Mononuclear cell (primary cell): ENCODE data around the gene TMEM139. TPM values are rescaled to one million over a fixed set of nuclear protein-coding genes. Genes with fewer than 3 reads are reported as not detected.
A peak's percentile ranks its signal among the peaks of the same experiment; 100 is the strongest.
"Not testable (repeated sequence)": the region's sequence is repeated elsewhere in the genome, so short reads cannot be mapped to it uniquely, and the experiment has no call there.

Experiments
- H3K27me3 ChIP-seq: 2 replicates; pipeline ENCODE4 v1.6.0; 2011; ENCODE audit warnings: low read length, control low read depth; ENCODE audit not compliant: insufficient read depth
- H3K4me1 ChIP-seq: 2 replicates; pipeline ENCODE4 v1.5.1; 2011; ENCODE audit warnings: mild to moderate bottlenecking, low read length, control low read depth; ENCODE audit not compliant: insufficient read depth
- H3K4me3 ChIP-seq: 2 replicates; pipeline ENCODE4 v1.5.1; 2011; ENCODE audit warnings: mild to moderate bottlenecking, low read length, moderate library complexity
- H3K9me3 ChIP-seq: 2 replicates; pipeline ENCODE4 v1.5.1; 2011; ENCODE audit warnings: low read depth, mild to moderate bottlenecking, control low read depth, low read length
- total RNA-seq: library from RNA; depleted of rRNA; stranded (reverse); fragments of >200 nt; gene quantifications from one replicate; pipeline ENCODE4 v1.2.3, GENCODE V29; 2012

The TMEM139 gene
- total RNA-seq, 1 donor, result 0.10 TPM

GRCh38 chr7:143289888-143290287 is 5.1 kb downstream of the TMEM139 start:
- H3K9me3 ChIP-seq, H3K27me3 ChIP-seq: not testable (repeated sequence)
- Histone ChIP-seq H3K4me3 (peak overlapping the region; percentile 92), H3K4me1 (peaks cover 49% of the 10 kb centered on the region)

GRCh38 chr7:143290293-143290692 is 5.5 kb downstream of the TMEM139 start:
- Histone ChIP-seq H3K4me3 (no peak overlapping the region), H3K27me3 (no peaks in the 10 kb centered on the region), H3K4me1 (peaks cover 53% of the 10 kb centered on the region), H3K9me3 (no peaks in the 10 kb centered on the region)

- no peak overlapping the region for H3K4me3 ChIP-seq
- H3K27me3 ChIP-seq, result no peaks in the 10 kb centered on the region
- H3K9me3 ChIP-seq, result no peaks in the 10 kb centered on the region
- peaks cover 59% of the 10 kb centered on the region for H3K4me1 ChIP-seq
Measured at GRCh38 chr7:143292876-143293275, 8.1 kb downstream of the TMEM139 start.

GRCh38 chr7:143295870-143296269 is 11.1 kb downstream of the TMEM139 start:
- no peaks in the 10 kb centered on the region for H3K9me3 ChIP-seq
- H3K27me3 ChIP-seq, result no peaks in the 10 kb centered on the region
- peaks cover 49% of the 10 kb centered on the region for H3K4me1 ChIP-seq
- no peak overlapping the region for H3K4me3 ChIP-seq

- Histone ChIP-seq H3K4me3 (no peak overlapping the region), H3K4me1 (peaks cover 54% of the 10 kb centered on the region), H3K27me3 (no peaks in the 10 kb centered on the region), H3K9me3 (no peaks in the 10 kb centered on the region)
Measured at GRCh38 chr7:143296686-143297085, 11.9 kb downstream of the TMEM139 start.

GRCh38 chr7:143299346-143299745 is 14.6 kb downstream of the TMEM139 start:
- Histone ChIP-seq H3K4me1 (peaks cover 50% of the 10 kb centered on the region), H3K9me3 (no peaks in the 10 kb centered on the region), H3K4me3 (no peak overlapping the region), H3K27me3 (no peaks in the 10 kb centered on the region)

- Histone ChIP-seq H3K9me3 (no peaks in the 10 kb centered on the region), H3K4me1 (peaks cover 48% of the 10 kb centered on the region), H3K4me3 (no peak overlapping the region), H3K27me3 (no peaks in the 10 kb centered on the region)
Measured at GRCh38 chr7:143299840-143300239, 15.1 kb downstream of the TMEM139 start.

GRCh38 chr7:143300959-143301935 is 16.5 kb downstream of the TMEM139 start:
- Histone ChIP-seq H3K4me1 (peaks cover 36% of the 10 kb centered on the region), H3K27me3 (no peaks in the 10 kb centered on the region), H3K9me3 (no peaks in the 10 kb centered on the region), H3K4me3 (no peak overlapping the region)

- Histone ChIP-seq H3K9me3 (no peaks in the 10 kb centered on the region), H3K4me1 (peaks cover 28% of the 10 kb centered on the region), H3K27me3 (no peaks in the 10 kb centered on the region), H3K4me3 (no peak overlapping the region)
Measured at GRCh38 chr7:143303733-143304132, 19.0 kb downstream of the TMEM139 start.

GRCh38 chr7:143304938-143305337 is 20.2 kb downstream of the TMEM139 start:
- no peaks in the 10 kb centered on the region for H3K27me3 ChIP-seq
- peaks cover 26% of the 10 kb centered on the region for H3K4me1 ChIP-seq
- no peak overlapping the region for H3K4me3 ChIP-seq
- H3K9me3 ChIP-seq, result no peaks in the 10 kb centered on the region

GRCh38 chr7:143305423-143306070 is 20.8 kb downstream of the TMEM139 start:
- Histone ChIP-seq H3K4me1 (peaks cover 26% of the 10 kb centered on the region), H3K9me3 (no peaks in the 10 kb centered on the region), H3K27me3 (no peaks in the 10 kb centered on the region), H3K4me3 (no peak overlapping the region)

GRCh38 chr7:143308632-143309031 is 23.9 kb downstream of the TMEM139 start:
- no peak overlapping the region for H3K4me3 ChIP-seq

GRCh38 chr7:143314127-143314526 is 29.4 kb downstream of the TMEM139 start:
- H3K9me3 ChIP-seq, result no peaks in the 10 kb centered on the region
- no peak overlapping the region for H3K4me3 ChIP-seq
- H3K4me1 ChIP-seq, result peaks cover 55% of the 10 kb centered on the region
- no peaks in the 10 kb centered on the region for H3K27me3 ChIP-seq

More at GRCh38 chr7:143308632-143309031, 23.9 kb downstream of the TMEM139 start:
- H3K27me3 ChIP-seq, result no peaks in the 10 kb centered on the region
- peaks cover 22% of the 10 kb centered on the region for H3K4me1 ChIP-seq
- no peaks in the 10 kb centered on the region for H3K9me3 ChIP-seq

GRCh38 chr7:143315776-143316175 is 31.0 kb downstream of the TMEM139 start, which contains the start of gene CLCN1:
Gene CLCN1 (plus strand): TSS chr7:143316111. CDS start chr7:143316213, 102 bp downstream.
- Histone ChIP-seq H3K9me3 (no peaks in the 10 kb centered on the region), H3K4me1 (peaks cover 46% of the 10 kb centered on the region), H3K27me3 (no peaks in the 10 kb centered on the region), H3K4me3 (no peak within 1 kb of the TSS)

GRCh38 chr7:143316492-143316891 is 31.7 kb downstream of the TMEM139 start:
- peaks cover 39% of the 10 kb centered on the region for H3K4me1 ChIP-seq
- no peak overlapping the region for H3K4me3 ChIP-seq
- no peaks in the 10 kb centered on the region for H3K9me3 ChIP-seq
- no peaks in the 10 kb centered on the region for H3K27me3 ChIP-seq
